HK-2 (cell line): ENCODE data around the gene ZNF775.
"Not testable (repeated sequence)": the region's sequence is repeated elsewhere in the genome, so short reads cannot be mapped to it uniquely, and the experiment has no call there.

Source experiments
- DNase-seq: peaks from one replicate; pipeline ENCODE4 v3.0.0-alpha.2; 2018; ENCODE audit not compliant: unreplicated experiment

Gene ZNF775

GRCh38 chr7:150382123-150382843, 3.2 kb downstream of the ZNF775 start:
- no peak for DNase-seq

- no peak for DNase-seq
Observed at GRCh38 chr7:150382844-150383225, 3.7 kb downstream of the ZNF775 start.

GRCh38 chr7:150383710-150384397, 4.7 kb downstream of the ZNF775 start:
- DNase-seq = no peak

- no peak for DNase-seq
Observed at GRCh38 chr7:150384406-150385301, 5.5 kb downstream of the ZNF775 start.

- DNase-seq = no peak
Observed at GRCh38 chr7:150385302-150385723, 6.2 kb downstream of the ZNF775 start.

- DNase-seq = not testable (repeated sequence)
Observed at GRCh38 chr7:150385884-150386283, 6.8 kb downstream of the ZNF775 start.

GRCh38 chr7:150388306-150388705, 9.2 kb downstream of the ZNF775 start:
- no peak for DNase-seq

GRCh38 chr7:150388709-150389531, 9.8 kb downstream of the ZNF775 start:
- no peak for DNase-seq

GRCh38 chr7:150389532-150389816, 10.3 kb downstream of the ZNF775 start:
- no peak for DNase-seq

- DNase-seq = no peak
Observed at GRCh38 chr7:150390205-150390604, 11.1 kb downstream of the ZNF775 start.

GRCh38 chr7:150393325-150393724, 14.2 kb downstream of the ZNF775 start:
- DNase-seq = no peak

- DNase-seq = no peak
Observed at GRCh38 chr7:150396426-150396825, 17.3 kb downstream of the ZNF775 start.

- no peak for DNase-seq
Observed at GRCh38 chr7:150396851-150397260, 17.7 kb downstream of the ZNF775 start.

GRCh38 chr7:150397346-150398107, 18.4 kb downstream of the ZNF775 start:
- DNase-seq = no peak

GRCh38 chr7:150398108-150398964, 19.2 kb downstream of the ZNF775 start:
- no peak for DNase-seq

GRCh38 chr7:150398965-150399320, 19.8 kb downstream of the ZNF775 start:
- DNase-seq = no peak

GRCh38 chr7:150399421-150400007, 20.4 kb downstream of the ZNF775 start:
- peak; percentile 77 for DNase-seq

GRCh38 chr7:150400008-150400787, 21.1 kb downstream of the ZNF775 start:
- DNase-seq = peak; percentile 81
